ENCODE data around the gene DHRS9.
"Not testable (repeated sequence)": the region's sequence is repeated elsewhere in the genome, so short reads cannot be mapped to it uniquely, and the experiment has no call there.

Gene DHRS9

DNA sequence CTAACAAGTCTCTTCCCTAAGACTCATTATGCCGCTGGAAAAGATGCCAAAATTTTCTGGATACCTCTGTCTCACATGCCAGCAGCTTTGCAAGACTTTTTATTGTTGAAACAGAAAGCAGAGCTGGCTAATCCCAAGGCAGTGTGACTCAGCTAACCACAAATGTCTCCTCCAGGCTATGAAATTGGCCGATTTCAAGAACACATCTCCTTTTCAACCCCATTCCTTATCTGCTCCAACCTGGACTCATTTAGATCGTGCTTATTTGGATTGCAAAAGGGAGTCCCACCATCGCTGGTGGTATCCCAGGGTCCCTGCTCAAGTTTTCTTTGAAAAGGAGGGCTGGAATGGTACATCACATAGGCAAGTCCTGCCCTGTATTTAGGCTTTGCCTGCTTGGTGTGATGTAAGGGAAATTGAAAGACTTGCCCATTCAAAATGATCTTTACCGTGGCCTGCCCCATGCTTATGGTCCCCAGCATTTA lies 26.3 kb downstream of the DHRS9 start:
- peak; percentile 14 for DNase-seq (ENCODE audit: low spot score)

DNA sequence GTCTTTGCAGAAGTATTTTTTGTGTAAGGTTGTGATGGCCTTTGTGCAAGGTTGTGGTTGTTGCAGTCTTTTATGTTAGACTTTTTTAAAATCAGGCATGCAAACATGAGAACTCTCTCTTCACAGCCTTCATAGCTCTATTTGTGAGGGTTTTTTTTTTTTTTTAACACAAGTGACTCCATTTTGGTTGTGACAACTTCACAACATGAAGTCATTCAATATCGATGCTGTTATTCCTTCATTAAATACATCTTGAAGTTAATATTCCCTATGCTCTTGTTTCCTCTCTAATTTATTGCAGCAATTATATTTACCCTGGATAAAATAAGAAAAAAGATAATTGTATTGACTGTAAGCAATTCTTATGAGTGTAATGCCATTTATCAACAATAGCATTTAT lies 35.5 kb downstream of the DHRS9 start:
- no peak for DNase-seq (ENCODE audit: low spot score)

DNA sequence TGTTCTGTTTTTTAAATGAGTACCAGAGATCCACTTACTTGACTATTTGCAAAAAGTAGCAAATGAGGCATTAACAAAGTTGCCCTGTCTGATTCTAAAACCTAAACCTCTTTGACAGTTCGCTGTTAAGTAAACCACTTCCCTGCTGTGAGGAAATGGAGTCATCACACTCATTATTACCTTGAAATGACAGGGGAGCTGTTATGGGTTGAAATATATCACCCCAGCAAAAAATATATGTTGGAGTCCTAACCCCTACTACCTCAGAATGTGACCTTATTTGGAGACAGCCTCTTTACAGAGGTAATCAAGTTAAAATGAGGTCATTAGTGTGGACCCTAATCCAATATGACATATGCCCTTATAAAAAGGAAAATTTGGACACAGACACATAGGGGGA lies 36.1 kb downstream of the DHRS9 start:
- DNase-seq (ENCODE audit: low spot score): no peak

DNA sequence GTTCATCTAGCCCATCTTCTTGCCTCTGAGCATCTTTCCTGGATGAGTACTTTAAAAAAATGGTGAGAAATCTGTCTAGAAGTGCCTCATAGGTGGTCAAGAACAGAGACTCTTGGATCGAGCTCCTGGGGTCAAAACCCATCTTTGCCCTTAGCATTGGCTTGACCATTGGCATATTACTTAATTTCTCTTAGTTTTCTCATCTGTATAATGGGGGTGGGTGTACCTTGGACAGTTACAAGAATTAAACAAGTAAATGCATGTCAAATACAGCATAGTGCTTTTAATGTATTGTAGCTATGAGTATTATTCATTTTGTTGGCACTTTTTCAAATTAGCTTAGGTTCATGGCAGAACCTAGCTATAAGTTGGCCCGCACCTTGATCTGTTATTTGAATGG lies 36.8 kb downstream of the DHRS9 start:
- DNase-seq (ENCODE audit: low spot score): no peak

DNA sequence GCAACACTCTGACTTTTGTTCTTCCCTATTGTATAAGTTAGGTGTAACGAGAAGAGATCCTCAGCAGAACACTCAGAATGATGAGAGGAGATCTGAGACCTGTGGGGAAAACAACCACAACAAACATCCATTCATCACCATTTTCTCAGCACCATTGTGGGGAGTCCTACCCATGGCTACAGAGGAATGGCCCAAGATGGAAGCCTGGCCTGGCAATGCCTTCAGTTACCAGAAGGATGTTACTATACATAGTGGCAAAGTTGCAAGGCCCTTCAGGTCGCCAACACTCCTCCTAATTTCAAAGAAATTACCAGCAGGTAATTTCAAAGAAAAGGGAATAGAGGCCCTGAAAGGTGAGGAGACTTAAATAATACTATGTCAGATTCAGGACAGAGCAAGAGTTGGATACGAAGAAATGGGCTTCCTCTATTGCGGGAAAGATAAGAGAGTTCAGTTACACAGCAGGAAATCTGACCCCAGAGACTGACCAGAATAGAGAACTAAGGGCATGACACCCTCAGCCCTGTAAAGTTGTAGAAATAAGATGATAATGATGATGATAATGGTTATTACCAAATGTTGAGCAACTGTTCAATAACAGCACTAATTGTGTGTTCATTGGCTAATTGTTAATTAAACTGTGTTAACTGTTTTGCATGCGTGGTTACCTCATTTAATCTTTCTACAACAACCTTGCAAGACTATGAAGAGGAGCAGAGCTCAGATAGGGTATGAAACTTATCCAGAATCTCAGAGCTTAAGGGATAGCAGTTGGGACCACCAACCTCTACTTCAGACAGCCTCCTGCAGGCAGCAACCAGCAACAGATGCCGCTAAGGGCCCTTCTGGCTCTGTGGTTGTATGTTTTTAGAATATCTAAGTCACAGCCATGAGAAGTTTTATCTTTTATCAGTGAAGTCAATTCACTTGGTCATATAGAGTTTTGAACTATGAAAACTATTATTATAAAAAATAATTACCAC lies 37.5 kb downstream of the DHRS9 start:
- DNase-seq (ENCODE audit: low spot score): no peak

DNA sequence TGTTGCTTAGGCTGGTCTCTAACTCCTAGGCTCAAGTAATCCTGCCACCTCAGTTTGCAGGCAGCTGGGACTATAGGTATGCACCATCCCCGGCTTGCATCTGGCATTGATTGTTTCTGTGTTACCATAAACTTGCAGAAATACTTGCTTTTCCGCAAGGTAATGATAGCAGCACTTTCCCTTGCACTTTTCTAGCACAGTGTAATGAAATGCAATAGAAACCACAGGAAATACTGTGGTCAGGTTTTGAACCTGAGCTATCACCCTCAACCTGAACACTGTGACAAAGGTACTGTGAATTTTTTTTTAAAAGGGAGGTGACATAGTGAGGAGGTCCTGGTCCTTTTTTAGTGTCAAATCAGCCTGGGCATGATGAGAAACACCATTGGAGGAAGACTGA lies 38.3 kb downstream of the DHRS9 start:
- no peak for DNase-seq (ENCODE audit: low spot score)

DNA sequence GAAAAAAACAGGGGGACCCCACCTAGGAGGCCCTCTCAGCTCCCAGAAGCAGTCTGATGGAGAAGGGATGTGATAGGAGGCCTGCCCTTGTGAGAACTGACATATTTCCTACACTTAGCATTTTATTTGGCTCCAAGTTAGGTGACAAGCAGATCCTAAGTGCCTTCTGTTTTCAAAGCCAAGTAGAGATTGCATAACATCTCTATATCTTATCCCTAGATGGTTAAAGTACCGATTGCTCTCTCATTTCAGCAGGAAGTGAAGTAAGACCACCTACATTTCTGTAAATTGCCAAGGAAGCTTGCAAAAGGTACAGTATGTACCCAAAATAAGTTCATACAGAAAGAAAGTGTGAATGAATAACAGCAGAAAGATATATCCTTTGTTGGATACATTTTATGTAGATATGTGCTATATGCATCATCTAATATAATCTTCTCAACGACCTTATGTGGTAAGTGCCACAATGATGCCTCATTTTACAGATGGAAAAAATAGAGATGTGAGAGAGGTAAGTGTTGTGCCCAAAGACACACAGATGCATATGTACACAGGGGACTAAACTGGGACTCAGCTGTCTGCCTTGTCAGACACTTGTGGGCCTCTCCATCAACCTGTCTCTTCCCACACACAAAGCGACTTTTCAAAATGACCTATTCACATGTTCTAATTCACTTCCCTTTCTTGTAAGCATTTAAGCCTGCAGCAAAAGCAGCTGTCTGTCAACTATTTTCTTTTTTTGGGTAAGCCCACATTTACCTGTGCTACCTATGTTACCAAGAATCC lies 38.9 kb downstream of the DHRS9 start:
- DNase-seq (ENCODE audit: low spot score): no peak

DNA sequence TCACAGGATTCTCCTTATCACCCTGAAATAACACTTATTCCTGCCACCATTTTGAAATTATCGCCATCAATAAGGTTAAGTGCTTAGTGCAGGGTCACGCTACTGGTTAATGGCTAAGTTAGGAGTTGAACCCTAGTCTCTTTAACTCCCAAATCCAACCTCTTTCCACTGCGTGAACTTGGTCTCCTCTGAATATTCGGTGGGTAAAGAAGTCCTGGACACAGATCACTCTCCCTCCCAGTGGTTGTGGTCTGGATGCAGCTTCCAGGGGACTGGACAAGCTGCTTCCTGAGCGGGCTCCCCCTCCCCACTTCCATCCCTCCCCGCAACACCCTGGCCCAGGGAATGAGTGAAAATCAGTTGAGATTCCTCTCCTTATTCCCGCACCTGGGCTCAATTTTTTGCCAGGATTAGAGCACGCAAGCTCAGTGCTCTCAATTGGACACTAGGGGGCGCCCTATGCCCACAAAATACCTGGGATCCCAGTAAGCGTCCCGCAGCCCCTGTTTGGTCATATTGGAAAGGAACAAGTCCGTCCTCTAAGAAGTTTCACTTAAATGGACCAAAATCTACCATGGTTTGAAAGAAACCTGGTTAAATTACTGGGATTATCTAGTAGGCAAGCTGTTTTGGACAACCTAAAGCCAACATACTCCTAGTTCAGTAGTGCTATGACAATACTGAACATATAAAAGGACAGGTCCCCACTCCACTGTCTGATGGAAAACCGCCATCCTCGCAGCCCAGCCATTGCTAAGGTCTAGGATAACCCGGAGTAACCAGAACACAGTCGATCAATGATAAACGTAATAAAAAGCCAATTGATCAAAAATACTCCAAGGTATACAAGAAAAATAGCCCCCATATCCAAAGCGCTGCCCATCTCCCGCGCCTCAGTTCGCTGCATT lies 40.4 kb downstream of the DHRS9 start:
- DNase-seq (ENCODE audit: low spot score): peak; percentile 67

DNA sequence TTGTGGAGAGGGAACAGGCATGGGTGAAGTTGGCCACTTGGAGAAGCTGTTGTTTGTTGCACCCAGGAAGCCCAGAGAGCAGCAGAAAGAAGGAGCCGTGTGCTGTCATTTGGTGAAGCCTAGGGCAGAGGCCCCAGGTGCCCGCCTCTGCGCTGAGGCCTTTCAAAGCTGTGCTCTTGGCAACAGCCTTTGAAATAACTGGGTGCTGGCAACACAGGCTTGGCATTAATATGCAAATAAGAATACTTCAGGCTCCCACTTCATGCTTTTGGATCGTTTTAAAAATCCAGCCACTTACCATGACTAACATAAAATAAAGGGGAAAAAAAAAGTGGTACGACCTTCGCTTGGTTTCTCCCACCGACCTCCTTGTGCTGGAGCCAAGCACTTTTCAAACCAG lies 41.1 kb downstream of the DHRS9 start:
- no peak for DNase-seq (ENCODE audit: low spot score)

DNA sequence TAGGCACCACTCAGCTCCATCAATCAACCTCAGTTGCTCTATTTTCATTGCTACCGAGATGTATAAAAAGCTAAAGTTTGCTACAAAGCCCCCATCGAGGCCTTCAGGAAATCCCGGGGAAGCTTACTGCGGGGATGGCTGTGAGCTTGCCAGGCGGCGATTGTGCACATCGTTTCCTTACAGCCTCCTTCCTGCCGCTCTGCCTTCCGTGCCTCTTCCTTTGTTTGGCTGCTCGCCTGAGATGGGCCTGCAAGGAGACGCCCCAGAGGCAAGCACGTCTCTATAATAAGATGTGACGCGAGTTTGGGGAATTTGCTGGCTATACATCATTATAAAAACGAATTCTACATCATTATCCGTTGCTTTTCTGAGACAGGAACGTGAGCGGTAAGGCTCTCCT lies 41.6 kb downstream of the DHRS9 start:
- DNase-seq (ENCODE audit: low spot score): no peak

DNA sequence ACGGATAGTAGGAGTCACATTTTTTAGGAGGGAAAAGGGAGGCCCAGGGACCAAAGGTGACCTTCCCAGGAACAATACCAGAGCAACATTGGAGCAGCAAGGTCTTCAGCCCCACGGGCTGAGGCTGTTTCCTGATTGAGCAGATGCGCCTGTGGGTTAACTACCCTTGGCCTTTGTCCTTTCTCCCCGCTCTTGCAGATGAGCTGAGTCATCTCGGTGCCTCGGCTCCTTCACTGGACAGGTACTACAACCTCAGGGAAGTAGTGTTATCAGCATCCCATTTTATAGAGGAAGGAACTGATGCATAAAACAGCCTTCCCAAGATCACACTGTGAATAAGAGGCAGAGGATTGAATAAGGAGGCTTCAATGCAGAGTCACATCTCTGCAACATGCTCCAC lies 43.5 kb downstream of the DHRS9 start:
- DNase-seq (ENCODE audit: low spot score): no peak

DNA sequence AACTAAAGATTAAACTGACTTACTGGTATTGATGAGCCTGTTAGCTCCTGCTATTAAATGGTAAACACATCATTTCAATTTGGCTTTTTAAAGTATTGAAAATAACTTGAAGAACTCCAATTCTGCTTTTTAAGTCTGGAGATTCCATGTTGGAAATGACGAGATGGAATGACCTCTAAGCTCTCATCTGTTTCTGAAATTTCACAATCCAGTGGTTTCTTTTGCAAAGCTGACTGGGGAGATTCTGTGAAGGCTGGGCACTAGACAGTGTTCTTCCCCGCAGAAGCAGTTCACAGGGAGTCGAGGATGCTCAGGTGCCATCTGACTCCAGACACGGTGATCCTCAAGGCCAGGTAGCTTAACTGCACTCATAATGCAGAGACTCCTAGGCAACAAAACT lies 44.7 kb downstream of the DHRS9 start:
- no peak for DNase-seq (ENCODE audit: low spot score)

DNA sequence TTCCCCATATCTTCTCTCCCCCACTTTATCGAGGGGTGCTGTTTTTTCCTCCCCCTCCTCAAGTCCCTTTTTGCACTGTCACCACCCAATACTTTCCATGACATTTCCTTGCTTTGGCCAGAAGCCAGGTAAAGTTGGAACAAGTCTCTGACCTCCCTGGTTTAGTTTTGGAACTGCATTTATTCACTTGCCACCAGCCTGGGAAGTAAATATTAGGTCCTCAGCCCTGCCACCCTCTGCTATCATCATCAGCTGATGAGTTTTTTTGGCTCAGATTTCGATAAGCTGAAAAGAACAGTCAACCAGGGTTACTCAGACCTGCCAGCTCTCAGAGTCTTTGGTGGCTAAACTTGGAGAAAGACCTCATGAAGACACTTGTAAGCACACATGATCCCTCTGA lies 47.0 kb downstream of the DHRS9 start:
- no peak for DNase-seq (ENCODE audit: low spot score)

DNA sequence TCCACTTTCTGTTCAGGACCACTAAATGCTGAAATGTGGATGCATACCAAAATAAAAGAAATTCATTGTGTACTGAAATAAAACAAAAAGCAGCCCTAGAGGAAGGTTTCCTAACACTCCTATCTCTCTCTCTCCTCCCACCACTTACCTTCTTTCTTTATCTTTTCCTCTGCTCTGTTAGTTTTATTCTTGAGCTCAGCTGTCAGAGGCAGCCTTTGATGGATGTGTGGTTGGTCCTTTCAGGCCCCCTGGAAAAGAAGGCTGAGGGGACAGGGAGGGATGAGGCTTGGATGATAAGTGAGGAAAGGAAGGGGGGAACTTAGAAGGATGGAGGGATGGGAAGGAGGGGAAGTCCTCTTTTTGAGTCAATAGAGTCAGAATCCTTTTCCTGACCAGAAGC lies 47.6 kb downstream of the DHRS9 start:
- no peak for DNase-seq (ENCODE audit: low spot score)

DNA sequence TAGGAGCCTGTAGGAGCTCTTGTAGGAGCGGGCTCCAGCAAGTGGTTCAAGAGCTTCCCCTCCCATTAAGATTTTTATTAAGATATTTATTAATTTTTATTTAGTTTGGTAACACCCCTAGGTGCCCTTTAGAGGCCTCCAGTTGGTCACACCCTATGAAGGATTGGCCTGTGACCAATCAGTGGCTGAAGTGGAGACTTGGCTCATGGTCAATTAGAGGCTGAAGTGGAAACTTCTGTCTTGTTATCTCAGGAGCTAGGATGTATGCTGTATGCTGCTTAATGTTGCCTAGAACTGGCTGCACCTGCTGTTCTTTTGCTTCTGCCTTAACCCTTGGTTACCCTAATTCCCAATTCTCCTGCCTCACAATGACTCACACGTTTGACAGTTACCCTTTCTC lies 48.7 kb downstream of the DHRS9 start:
- no peak for DNase-seq (ENCODE audit: low spot score)

DNA sequence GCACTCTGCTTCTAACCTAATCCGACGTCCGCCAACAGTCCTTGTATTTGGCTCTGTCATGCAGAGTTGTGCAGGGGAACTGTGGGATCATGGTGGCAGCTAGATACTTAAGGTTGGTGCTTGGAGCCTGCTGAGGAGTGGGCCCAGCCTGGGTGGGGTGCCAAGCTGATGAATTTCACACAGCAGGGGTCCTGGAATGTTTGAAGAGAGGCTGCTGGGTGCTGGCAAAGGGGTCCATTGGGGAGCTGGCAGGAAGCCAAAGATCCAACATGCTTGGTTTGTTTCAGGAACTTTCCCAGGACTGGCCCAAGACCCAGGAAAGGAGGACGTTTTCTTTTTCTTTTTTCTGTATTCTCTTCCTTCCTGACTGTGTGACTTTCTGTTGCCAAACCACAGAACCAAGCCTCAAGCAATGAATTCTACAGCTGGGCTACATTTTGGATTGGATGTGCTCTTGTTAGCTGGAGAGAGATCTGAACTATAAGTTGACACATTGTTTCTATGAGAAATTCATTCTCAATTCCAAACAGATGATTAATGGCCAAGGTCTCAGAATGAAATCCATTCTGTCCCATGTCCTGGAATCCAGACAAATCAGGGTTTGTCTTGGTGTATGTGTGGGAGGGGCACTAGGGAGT lies 49.9 kb downstream of the DHRS9 start:
- DNase-seq (ENCODE audit: low spot score): no peak

DNA sequence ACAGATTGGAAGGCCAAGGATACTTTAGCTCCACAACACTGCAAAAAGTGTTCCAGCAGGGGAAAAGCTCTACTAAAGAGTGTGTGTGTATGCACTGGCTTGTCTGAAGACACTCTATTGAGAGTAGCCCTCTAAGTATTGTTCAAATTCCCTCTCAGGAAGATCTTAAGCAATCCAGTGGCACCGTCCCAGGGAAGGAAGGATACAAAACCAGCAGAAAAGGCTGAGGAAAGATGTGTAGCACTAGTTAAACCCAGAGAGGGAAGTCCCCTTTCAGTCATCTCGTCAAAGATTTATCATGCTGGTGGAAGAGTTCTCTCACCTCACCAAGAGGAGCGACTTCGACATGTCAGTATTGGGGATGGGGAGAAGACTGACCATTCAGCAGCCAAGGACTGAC lies 50.5 kb downstream of the DHRS9 start:
- DNase-seq (ENCODE audit: low spot score): no peak

DNA sequence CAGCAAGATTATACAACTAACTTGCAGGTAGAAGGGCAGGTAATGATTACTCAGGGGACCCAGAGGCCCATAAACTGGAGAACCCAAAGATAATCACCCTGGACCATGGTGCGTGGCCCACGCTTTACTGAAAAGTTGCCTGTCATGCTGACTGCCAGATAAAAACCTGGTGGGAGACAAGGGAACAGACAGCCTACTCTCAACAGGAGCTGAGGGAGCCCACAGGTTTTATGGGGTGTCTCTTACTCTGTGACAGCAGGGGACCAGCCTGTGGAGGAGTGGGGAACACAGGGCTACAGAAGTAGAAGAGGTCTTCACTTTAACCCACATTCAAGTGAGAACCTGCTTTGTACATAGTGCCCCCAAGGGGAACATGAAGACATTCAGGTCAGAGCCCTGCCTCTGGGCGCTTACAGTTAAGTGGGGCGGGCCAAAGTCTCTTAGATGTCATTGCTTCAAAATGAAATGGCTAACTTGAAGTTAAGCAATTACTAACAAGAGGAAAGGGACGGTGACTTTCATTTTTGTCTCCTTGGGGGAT lies 60.4 kb downstream of the DHRS9 start:
- DNase-seq (ENCODE audit: low spot score): no peak

DNA sequence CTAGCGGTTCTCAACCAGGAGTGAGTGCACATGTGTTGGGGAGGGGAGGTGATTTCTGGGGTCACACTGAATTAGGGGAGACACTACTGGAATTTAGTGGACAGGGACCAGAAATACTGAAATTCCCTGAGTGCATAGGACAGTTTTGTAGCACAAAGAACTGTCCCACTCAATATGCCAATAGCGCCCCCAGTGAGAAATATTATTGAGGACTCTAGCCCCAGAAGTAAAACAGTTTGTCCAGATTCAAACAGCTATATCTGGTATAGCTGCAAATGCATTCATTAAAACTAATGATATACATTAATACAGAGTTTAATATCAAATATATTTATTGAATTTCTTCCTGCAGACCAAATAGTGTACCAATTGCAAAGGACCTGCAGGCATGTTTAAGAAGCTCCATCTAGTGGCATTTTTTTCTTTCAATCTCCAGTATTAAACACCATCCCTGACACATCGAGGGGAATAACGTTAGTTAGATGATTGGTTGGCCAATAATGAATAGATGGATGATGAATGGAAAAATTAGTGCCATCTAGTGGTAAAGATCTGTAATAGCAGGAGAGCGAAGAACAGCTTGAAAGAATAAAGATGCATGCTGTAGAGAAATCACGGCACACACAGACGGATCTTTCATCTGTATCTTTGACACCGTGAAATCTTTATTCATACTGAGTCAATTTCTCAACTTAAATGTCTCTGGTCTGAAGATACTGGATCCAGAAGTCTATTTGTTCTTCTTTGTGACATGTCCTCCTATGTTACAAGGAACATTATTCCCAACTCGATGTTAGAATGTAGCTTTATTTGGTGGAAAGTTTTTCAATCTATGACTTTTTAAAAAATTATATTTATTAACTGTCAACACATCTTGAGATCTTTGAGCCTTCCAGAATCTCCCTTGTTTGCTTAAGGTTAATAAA lies 62.5 kb downstream of the DHRS9 start:
- DNase-seq (ENCODE audit: low spot score): peak; percentile 70

DNA sequence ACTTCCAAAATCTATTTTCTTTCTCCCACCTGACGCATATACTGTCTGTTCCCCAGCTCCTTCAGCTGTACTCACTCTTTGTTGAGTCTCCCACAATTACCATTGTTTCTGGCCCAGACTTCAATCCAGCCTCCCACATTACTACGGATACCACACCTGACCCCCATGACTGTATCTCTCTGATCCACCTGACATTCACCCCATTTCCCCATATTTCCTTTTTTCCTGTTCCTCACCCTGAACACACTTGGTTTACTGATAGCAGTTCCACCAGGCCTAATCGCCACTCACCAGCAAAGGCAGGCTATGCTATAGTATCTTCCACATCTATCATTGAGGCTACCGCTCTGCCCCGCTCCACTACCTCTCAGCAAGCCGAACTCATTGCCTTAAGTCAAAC lies 64.9 kb downstream of the DHRS9 start:
- not testable (repeated sequence) for DNase-seq (ENCODE audit: low spot score)

Data from RKO (cell line).